Astrocyte of the cerebellum (primary cell): ENCODE measurements around the gene SLC44A1.

ENCODE experiments used
- DNase-seq: peaks from one replicate; pipeline ENCODE4 v3.0.0-alpha.2; 2011; ENCODE audit warnings: low read depth
- H3K4me3 ChIP-seq: 2 replicates; pipeline ENCODE4 v1.5.1; 2011; ENCODE audit warnings: mild to moderate bottlenecking, low read depth, low read length, moderate library complexity
- CTCF ChIP-seq: IDR thresholded peaks from 2 replicates; pipeline ENCODE4 v1.5.1; 2012; ENCODE audit warnings: low read length, low read depth, moderate library complexity, mild to moderate bottlenecking; ENCODE audit errors: missing control alignments
- in situ Hi-C: cut with HindIII; loops from 2 replicates; pipeline ENCODE4 v1.10.0; 2017; ENCODE audit warnings: low sequenced_read_pairs

Gene SLC44A1

DNA sequence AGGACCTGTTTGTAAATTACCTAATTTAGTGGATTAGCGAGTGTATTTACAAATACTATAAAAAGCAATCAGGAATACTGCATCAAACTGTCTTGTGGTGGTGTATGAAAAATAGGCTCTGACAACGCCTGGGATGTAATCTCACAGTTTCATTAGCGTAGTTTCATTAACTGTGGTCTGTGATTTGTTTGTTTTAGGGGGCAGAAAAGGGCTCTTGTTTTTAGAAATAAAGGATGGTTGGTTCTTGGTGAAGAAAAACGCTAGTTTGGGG is 1.4 kb downstream of the SLC44A1 start:
- DNase-seq, result no peak
- peak overlapping the region; percentile 68 for H3K4me3 ChIP-seq
- no peak for TF ChIP-seq CTCF
- in situ Hi-C loops, result no loop called here

- H3K4me3 ChIP-seq, result peak overlapping the region; percentile 4
- no peak for DNase-seq
- in situ Hi-C loops, result no loop called here
- no peak for TF ChIP-seq CTCF
Measured at GRCh38 chr9:105246656-105247173, 2.3 kb downstream of the SLC44A1 start.

DNA sequence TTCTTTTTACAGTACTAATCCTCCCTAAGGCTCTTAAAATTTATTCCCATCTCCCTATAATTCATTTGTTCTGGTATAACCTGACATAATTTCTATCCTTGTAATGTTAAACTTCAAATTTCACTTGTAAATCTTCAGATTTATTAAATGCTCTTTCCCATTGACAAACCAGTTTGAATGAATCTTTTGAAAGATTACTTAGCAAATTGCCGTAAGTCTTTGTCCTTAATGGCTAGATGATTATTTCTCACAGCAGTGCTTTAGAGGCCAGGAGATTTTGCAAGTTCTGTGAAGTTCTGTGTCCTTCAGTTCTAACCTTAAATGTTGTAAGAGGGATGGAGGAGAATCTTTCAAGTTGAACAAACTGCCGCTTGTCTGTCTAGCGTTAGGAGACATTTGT is 4.2 kb downstream of the SLC44A1 start:
- DNase-seq, result no peak
- in situ Hi-C loops, result no loop called here
- H3K4me3 ChIP-seq, result no peak overlapping the region
- no peak for TF ChIP-seq CTCF

GRCh38 chr9:105251133-105251532 is 6.7 kb downstream of the SLC44A1 start:
- no peak for DNase-seq
- no peak overlapping the region for H3K4me3 ChIP-seq
- TF ChIP-seq CTCF, result no peak
- in situ Hi-C loops, result no loop called here

GRCh38 chr9:105251733-105252404 is 7.4 kb downstream of the SLC44A1 start:
- no peak for TF ChIP-seq CTCF
- DNase-seq, result no peak
- in situ Hi-C loops, result no loop called here
- H3K4me3 ChIP-seq, result no peak overlapping the region

GRCh38 chr9:105252405-105252756 is 7.9 kb downstream of the SLC44A1 start:
- in situ Hi-C loops, result no loop called here
- TF ChIP-seq CTCF, result no peak

More at GRCh38 chr9:105252405-105252756, 7.9 kb downstream of the SLC44A1 start:
- no peak overlapping the region for H3K4me3 ChIP-seq
- DNase-seq, result no peak
